ENCODE measurements around the gene ZNF814.
"Not testable (repeated sequence)": the region's sequence is repeated elsewhere in the genome, so short reads cannot be mapped to it uniquely, and the experiment has no call there.

The ZNF814 gene

GRCh38 chr19:57854117-57854516, 34.7 kb downstream of the ZNF814 start:
- not testable (repeated sequence) for DNase-seq

GRCh38 chr19:57851812-57852603, 36.8 kb downstream of the ZNF814 start:
- DNase-seq: not testable (repeated sequence)

- no peak for DNase-seq
Measured at GRCh38 chr19:57850553-57851017, 38.3 kb downstream of the ZNF814 start.

GRCh38 chr19:57849666-57850473, 39.0 kb downstream of the ZNF814 start, which contains the start of gene ZNF587:
TSS of gene ZNF587 (plus strand) at chr19:57849859. CDS start at chr19:57850039, 180 bp downstream.
- DNase-seq: peak; percentile 87

GRCh38 chr19:57849162-57849665, 39.6 kb downstream of the ZNF814 start:
- DNase-seq: not testable (repeated sequence)

- DNase-seq: not testable (repeated sequence)
Measured at GRCh38 chr19:57847164-57847563, 41.7 kb downstream of the ZNF814 start.

- no peak for DNase-seq
Measured at GRCh38 chr19:57841122-57841763, 47.6 kb downstream of the ZNF814 start.

- DNase-seq: not testable (repeated sequence)
Measured at GRCh38 chr19:57838622-57839191, 50.1 kb downstream of the ZNF814 start.

GRCh38 chr19:57836991-57837390, 51.8 kb downstream of the ZNF814 start:
- DNase-seq: not testable (repeated sequence)

GRCh38 chr19:57830071-57830602, 58.7 kb downstream of the ZNF814 start, which contains the start of gene ZNF587B:
TSS of gene ZNF587B (plus strand) at chr19:57830299. CDS start at chr19:57830529, 230 bp downstream.
- peak; percentile 32 for DNase-seq

- DNase-seq: no peak
Measured at GRCh38 chr19:57829316-57829715, 59.5 kb downstream of the ZNF814 start.

- no peak for DNase-seq
Measured at GRCh38 chr19:57825511-57825910, 63.3 kb downstream of the ZNF814 start.

GRCh38 chr19:57823608-57824007, 65.2 kb downstream of the ZNF814 start:
- not testable (repeated sequence) for DNase-seq

- not testable (repeated sequence) for DNase-seq
Measured at GRCh38 chr19:57823155-57823554, 65.7 kb downstream of the ZNF814 start.

GRCh38 chr19:57821501-57821900, 67.3 kb downstream of the ZNF814 start:
- DNase-seq: not testable (repeated sequence)

GRCh38 chr19:57821095-57821494, 67.7 kb downstream of the ZNF814 start:
- DNase-seq: not testable (repeated sequence)

GRCh38 chr19:57820599-57820998, 68.2 kb downstream of the ZNF814 start:
- DNase-seq: no peak

GRCh38 chr19:57819475-57820148, 69.2 kb downstream of the ZNF814 start:
- DNase-seq: peak; percentile 84

GRCh38 chr19:57818378-57818777, 70.5 kb downstream of the ZNF814 start:
- DNase-seq: no peak

- DNase-seq: no peak
Measured at GRCh38 chr19:57817976-57818375, 70.9 kb downstream of the ZNF814 start.

GRCh38 chr19:57816652-57817051, 72.2 kb downstream of the ZNF814 start:
- no peak for DNase-seq
